ENCODE results near the gene C9orf50.

C9orf50 gene

GRCh38 chr9:129586685-129587084 is 34.2 kb downstream of the C9orf50 start:
- no peak for FAIRE-seq

GRCh38 chr9:129586245-129586644 is 34.7 kb downstream of the C9orf50 start:
- no peak for FAIRE-seq

- FAIRE-seq = no peak
Measured at GRCh38 chr9:129585352-129585751, 35.5 kb downstream of the C9orf50 start.

GRCh38 chr9:129584136-129584535 is 36.8 kb downstream of the C9orf50 start:
- no peak for FAIRE-seq

GRCh38 chr9:129583308-129584038 is 37.4 kb downstream of the C9orf50 start:
- no peak for FAIRE-seq

GRCh38 chr9:129582855-129583254 is 38.0 kb downstream of the C9orf50 start:
- no peak for FAIRE-seq

- FAIRE-seq = no peak
Measured at GRCh38 chr9:129581505-129582189, 39.3 kb downstream of the C9orf50 start.

- no peak for FAIRE-seq
Measured at GRCh38 chr9:129580211-129580915, 40.5 kb downstream of the C9orf50 start.

- no peak for FAIRE-seq
Measured at GRCh38 chr9:129579294-129579693, 41.6 kb downstream of the C9orf50 start.

- FAIRE-seq = no peak
Measured at GRCh38 chr9:129576546-129577543, 44.1 kb downstream of the C9orf50 start.

GRCh38 chr9:129575818-129576217 is 45.1 kb downstream of the C9orf50 start:
- FAIRE-seq = no peak

GRCh38 chr9:129574911-129575585 is 45.9 kb downstream of the C9orf50 start:
- FAIRE-seq = no peak

GRCh38 chr9:129573977-129574376 is 46.9 kb downstream of the C9orf50 start:
- no peak for FAIRE-seq

GRCh38 chr9:129572517-129572916 is 48.4 kb downstream of the C9orf50 start:
- no peak for FAIRE-seq

GRCh38 chr9:129572052-129572425 is 48.9 kb downstream of the C9orf50 start:
- no peak for FAIRE-seq

- FAIRE-seq = no peak
Measured at GRCh38 chr9:129571298-129572051, 49.4 kb downstream of the C9orf50 start.

GRCh38 chr9:129570450-129571297 is 50.2 kb downstream of the C9orf50 start:
- FAIRE-seq = no peak

GRCh38 chr9:129569502-129570449 is 51.1 kb downstream of the C9orf50 start:
- no peak for FAIRE-seq
